Gastroesophageal sphincter (tissue), 3 donors: ENCODE results near the gene DSN1.

Source experiments
- CTCF ChIP-seq, 4 experiments: fragments of 200-600 bp in 2 of 4; fragments of 450-650 bp in 2 of 4; sonication (generic) in 1 of 4; IDR thresholded peaks; one replicate each; pipeline ENCODE4 v1.5.1; 2017 to 2019; ENCODE audit warnings: antibody characterized with exemption in 4 of 4, mild to moderate bottlenecking in 2 of 4, moderate library complexity in 2 of 4
- EP300 ChIP-seq: sonication (generic); formaldehyde crosslinking; IDR thresholded peaks from one replicate; pipeline ENCODE4 v1.6.1; 2017; ENCODE audit warnings: antibody characterized with exemption, mild to moderate bottlenecking
- POLR2A ChIP-seq, 2 donors: fragments of 450-650 bp; IDR thresholded peaks; one replicate each; pipeline ENCODE4 v1.6.1; 2017; ENCODE audit warnings: antibody characterized with exemption in 2 of 2, mild to moderate bottlenecking in 2 of 2, moderate library complexity in 1 of 2
- POLR2AphosphoS5 ChIP-seq: sonication (generic); formaldehyde crosslinking; IDR thresholded peaks from one replicate; pipeline ENCODE4 v1.6.1; 2017; ENCODE audit warnings: antibody characterized with exemption

GRCh38 chr20:36737183-36737499 is 36.4 kb downstream of the DSN1 start:
- TF ChIP-seq POLR2AphosphoS5 (no peak), CTCF (IDR thresholded peaks at IDR 0.05) (no peak), EP300 (no peak), POLR2A (IDR thresholded peaks at IDR 0.05) (no peak)
